ENCODE measurements around the gene CEACAM1. TPM values are rescaled to one million over a fixed set of nuclear protein-coding genes. Genes with fewer than 3 reads are reported as not detected.

CEACAM1 gene
- total and polyA plus RNA-seq, 2 of the 13 experiments (the other 11 are each of a cell fraction or from before 2014, with no cell fraction given), result 13.5 to 332 TPM

- TF ChIP-seq TFDP1 (CRISPR knock-in tag; IDR thresholded peaks at IDR 0.05; ENCODE audit: borderline replicate concordance), result no peak
- TF ChIP-seq USF2 (IDR thresholded peaks at IDR 0.05; ENCODE audit: low read depth, low read length), result no peak
- TF ChIP-seq USF2 (CRISPR knock-in tag; IDR thresholded peaks at IDR 0.05; ENCODE audit: borderline replicate concordance), result no peak
- TF ChIP-seq ZBTB10 (CRISPR knock-in tag; IDR thresholded peaks at IDR 0.05; ENCODE audit: borderline replicate concordance), result no peak
- peak; percentile 51; the same call in 1 of the 2 replicates for TF ChIP-seq ZMYM4 (CRISPR knock-in tag; IDR thresholded peaks at IDR 0.05)
- no peak for TF ChIP-seq SP140L (CRISPR knock-in tag; IDR thresholded peaks at IDR 0.05; ENCODE audit: borderline replicate concordance)
- TF ChIP-seq ZNF3 (CRISPR knock-in tag; IDR thresholded peaks at IDR 0.05), result no peak
- TF ChIP-seq ZNF367 (CRISPR knock-in tag; IDR thresholded peaks at IDR 0.05; ENCODE audit: borderline replicate concordance), result no peak
- no peak for TF ChIP-seq TBL1XR1 (IDR thresholded peaks at IDR 0.05; ENCODE audit: borderline replicate concordance, low read length, partially characterized antibody)
- TF ChIP-seq GMEB2 (CRISPR knock-in tag; IDR thresholded peaks at IDR 0.05; ENCODE audit: low read depth), result no peak
- peak; percentile 58; the same call in 1 of the 2 replicates for TF ChIP-seq MYC (CRISPR knock-in tag; IDR thresholded peaks at IDR 0.05; ENCODE audit: borderline replicate concordance)
- TF ChIP-seq RFXANK (CRISPR knock-in tag; IDR thresholded peaks at IDR 0.05), result no peak
- TF ChIP-seq ZNF569 (CRISPR knock-in tag; IDR thresholded peaks at IDR 0.05; ENCODE audit: borderline replicate concordance), result no peak
- TF ChIP-seq PAWR (CRISPR knock-in tag; IDR thresholded peaks at IDR 0.05; ENCODE audit: borderline replicate concordance), result peak; percentile 89; the same call in 1 of the 2 replicates
- TF ChIP-seq SIN3A (IDR thresholded peaks at IDR 0.05; ENCODE audit: borderline replicate concordance, low read depth, low read length), result no peak
- peak; percentile 33; the same call in 1 of the 2 replicates for TF ChIP-seq ZSCAN21 (CRISPR knock-in tag; IDR thresholded peaks at IDR 0.05; ENCODE audit: borderline replicate concordance)
- TF ChIP-seq GATAD2A (CRISPR knock-in tag; IDR thresholded peaks at IDR 0.05), result peak; percentile 67
- no peak for TF ChIP-seq ZNF282 (IDR thresholded peaks at IDR 0.05; ENCODE audit: partially characterized antibody)
- no peak for TF ChIP-seq ZSCAN12 (CRISPR knock-in tag; IDR thresholded peaks at IDR 0.05)
- 0 out of 2 replicates have a peak, but pooled peaks have one; percentile 29 for TF ChIP-seq TFE3 (CRISPR knock-in tag; IDR thresholded peaks at IDR 0.05)
- no peak for TF ChIP-seq JUN (CRISPR knock-in tag; IDR thresholded peaks at IDR 0.05)
- no peak for TF ChIP-seq KLF15 (CRISPR knock-in tag; IDR thresholded peaks at IDR 0.05; ENCODE audit: borderline replicate concordance)
Observed at GRCh38 chr19:42529248-42529764, 1.0 kb upstream of the CEACAM1 start (continued).

Measured in HepG2 (cell line).